ENCODE results near the gene DNAJC5.
"Not testable (repeated sequence)": the region's sequence is repeated elsewhere in the genome, so short reads cannot be mapped to it uniquely, and the experiment has no call there.

Gene DNAJC5

DNA sequence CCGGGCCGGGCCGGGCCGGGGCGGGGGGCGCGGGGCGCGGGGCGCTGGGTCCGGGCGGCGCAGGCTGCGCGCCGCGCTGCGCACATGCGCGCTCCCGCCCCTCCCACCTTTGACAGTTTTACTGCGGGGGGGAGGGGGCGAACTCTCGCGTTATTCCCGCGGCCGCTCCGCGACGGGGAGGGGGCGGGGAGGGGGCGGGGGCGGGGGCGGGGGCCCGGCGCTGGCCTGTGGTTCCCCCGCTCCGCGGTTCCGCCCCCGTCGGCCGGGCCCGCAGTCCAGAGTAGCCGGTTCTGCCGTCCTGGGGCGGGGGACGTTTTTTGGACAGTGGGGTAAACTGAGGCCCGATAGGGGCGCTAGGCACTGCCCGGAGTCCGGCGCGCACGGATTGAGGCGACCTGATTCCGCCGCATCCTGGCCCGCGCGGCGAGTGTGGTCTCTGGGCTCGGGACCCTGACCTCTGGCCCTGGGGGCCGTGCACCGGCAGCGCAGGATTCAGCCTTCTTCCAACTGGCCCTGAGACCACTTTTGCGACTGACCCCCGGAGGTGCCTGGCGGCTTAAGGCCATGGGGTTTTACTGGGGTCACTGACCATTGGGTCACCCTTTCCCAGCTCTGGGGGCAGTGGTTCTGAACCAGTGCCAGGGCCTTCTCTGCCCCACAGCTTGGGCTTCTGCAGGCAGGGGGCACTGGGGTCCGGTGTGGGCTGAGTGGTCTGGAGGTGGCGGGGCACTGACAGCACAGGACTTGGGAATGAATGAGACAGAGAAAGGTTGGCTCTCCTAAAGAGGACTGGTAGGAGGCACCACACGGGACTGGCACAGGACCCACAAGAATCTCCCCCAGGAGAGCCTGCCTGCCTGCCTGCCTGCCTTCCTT is 75.2 kb downstream of the DNAJC5 start, which contains the start of gene ZNF512B:
Gene ZNF512B, minus strand, starts transcription at position 93 of the 876 bp plus-strand sequence. CDS start 1,980 bp downstream, outside the sequence.
- H3K4me1 ChIP-seq (ENCODE audit: control insufficient read depth, low read depth, low read length) = no peaks in the 10 kb centered on the region
- H2BK5ac ChIP-seq (ENCODE audit: low read length) = no peak within 1 kb of the TSS
- H3K79me2 ChIP-seq (ENCODE audit: control insufficient read depth, insufficient read depth, low read length) = no peaks in the 10 kb centered on the region
- H3K4ac ChIP-seq (ENCODE audit: low read depth, low read length) = no peak within 1 kb of the TSS
- no peak within 1 kb of the TSS for H4K5ac ChIP-seq (ENCODE audit: low read length)
- H3K56ac ChIP-seq (ENCODE audit: low read length) = peak within 1 kb of the TSS; percentile 89
- peak within 1 kb of the TSS; percentile 41 for H4K8ac ChIP-seq (ENCODE audit: low read depth, low read length)
- no peak within 1 kb of the TSS for H2BK15ac ChIP-seq (replicated peaks; ENCODE audit: low read depth)
- no peaks in the 10 kb centered on the region for H3K27me3 ChIP-seq (ENCODE audit: insufficient read depth, low read length, poor library complexity)
- H3K18ac ChIP-seq (ENCODE audit: low read length) = peak within 1 kb of the TSS; percentile 77
- WGBS (ENCODE audit: extremely low coverage, insufficient coverage, low lambda C conversion rate) = no CpG with 5 or more reads among the region's 73 CpGs
- no peaks in the 10 kb centered on the region for H3K79me1 ChIP-seq (ENCODE audit: low read length)
- no peak within 1 kb of the TSS for H2BK120ac ChIP-seq (ENCODE audit: low read depth, low read length)
- peak within 1 kb of the TSS; percentile 82 for H3K9ac ChIP-seq (ENCODE audit: low read length)
- peaks cover 6% of the 10 kb centered on the region for H3K36me3 ChIP-seq (ENCODE audit: control insufficient read depth, insufficient read depth, low read length)
- H2AK5ac ChIP-seq (ENCODE audit: low read length) = no peak within 1 kb of the TSS
- no peak within 1 kb of the TSS for H3K27ac ChIP-seq (ENCODE audit: low read depth, low read length)
- peak within 1 kb of the TSS; percentile 93 for H3K4me2 ChIP-seq (ENCODE audit: low read length)
- H3K4me3 ChIP-seq (ENCODE audit: low read length) = peak within 1 kb of the TSS; percentile 52
- peak; percentile 72 for DNase-seq
- H3K23ac ChIP-seq (ENCODE audit: low read length) = peak within 1 kb of the TSS; percentile 45

DNA sequence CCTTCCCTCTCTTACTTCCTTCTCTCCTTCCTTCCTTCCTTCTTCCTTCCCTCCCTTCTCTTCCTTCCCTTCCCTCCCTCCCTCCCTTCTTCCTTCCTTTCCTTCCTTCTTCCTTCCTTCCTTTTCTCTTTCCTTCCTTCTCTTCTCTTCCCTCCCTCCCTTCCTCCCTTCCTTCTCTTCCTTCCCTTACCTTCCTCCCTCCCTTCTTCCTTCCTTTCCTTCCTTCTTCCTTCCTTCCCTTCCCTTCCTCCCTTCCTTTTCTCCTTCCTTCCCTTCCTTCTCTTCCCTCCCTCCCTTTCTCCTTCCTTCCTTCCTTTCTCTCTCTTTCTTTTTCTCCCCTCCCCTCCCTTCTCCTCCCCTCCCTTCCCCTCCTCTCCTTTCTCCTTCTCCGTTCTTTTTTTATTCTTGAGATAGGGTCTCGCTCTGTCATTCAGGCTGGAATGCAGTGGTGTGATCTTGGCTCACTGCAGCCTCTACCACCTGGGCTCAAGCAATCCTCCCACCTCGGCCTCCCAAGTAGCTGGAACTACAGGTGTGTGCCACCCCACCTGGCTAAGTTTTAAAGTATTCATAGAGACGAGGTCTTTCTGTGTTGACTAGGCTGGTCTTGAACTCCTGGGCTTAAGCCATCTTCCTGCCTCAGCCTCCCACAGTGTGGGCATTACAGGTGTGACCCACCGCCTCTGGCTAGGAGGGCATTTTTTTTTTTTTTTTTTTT is 75.9 kb downstream of the DNAJC5 start:
- Histone ChIP-seq H2BK15ac (replicated peaks; ENCODE audit: low read depth) (no peak overlapping the region), H3K18ac (ENCODE audit: low read length) (no peak overlapping the region)

DNA sequence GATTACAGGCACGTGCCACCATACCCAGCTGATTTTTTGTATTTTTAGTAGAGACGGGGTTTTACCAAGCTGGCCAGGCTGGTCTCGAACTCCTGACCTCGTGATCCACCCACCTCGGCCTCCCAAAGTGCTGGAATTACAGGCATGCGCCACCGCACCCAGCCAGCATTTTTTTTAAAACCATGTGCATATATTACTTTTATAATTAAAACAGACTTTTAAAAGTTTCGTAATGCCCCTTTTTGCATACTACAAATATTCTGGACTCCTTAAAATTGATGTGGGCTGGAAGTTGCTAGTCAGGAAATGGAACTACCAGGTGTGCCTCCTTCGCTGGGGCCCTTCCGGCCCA is 77.0 kb downstream of the DNAJC5 start:
- not testable (repeated sequence) for H3K4me3 ChIP-seq (ENCODE audit: low read length); H3K36me3 ChIP-seq (ENCODE audit: control insufficient read depth, insufficient read depth, low read length); H3K4me2 ChIP-seq (ENCODE audit: low read length); H3K27me3 ChIP-seq (ENCODE audit: insufficient read depth, low read length, poor library complexity); H2BK15ac ChIP-seq (replicated peaks; ENCODE audit: low read depth); H3K79me1 ChIP-seq (ENCODE audit: low read length); H4K8ac ChIP-seq (ENCODE audit: low read depth, low read length); H3K79me2 ChIP-seq (ENCODE audit: control insufficient read depth, insufficient read depth, low read length); H3K4me1 ChIP-seq (ENCODE audit: control insufficient read depth, low read depth, low read length); H4K5ac ChIP-seq (ENCODE audit: low read length); H3K56ac ChIP-seq (ENCODE audit: low read length); H3K9ac ChIP-seq (ENCODE audit: low read length); H3K23ac ChIP-seq (ENCODE audit: low read length); H2BK5ac ChIP-seq (ENCODE audit: low read length); H2AK5ac ChIP-seq (ENCODE audit: low read length); H3K27ac ChIP-seq (ENCODE audit: low read depth, low read length); H3K18ac ChIP-seq (ENCODE audit: low read length); H3K4ac ChIP-seq (ENCODE audit: low read depth, low read length); H2BK120ac ChIP-seq (ENCODE audit: low read depth, low read length); DNase-seq
- no CpG with 5 or more reads among the region's 10 CpGs for WGBS (ENCODE audit: extremely low coverage, insufficient coverage, low lambda C conversion rate)

More for the DNA sequence above, 75.9 kb downstream of the DNAJC5 start:
- Histone ChIP-seq H3K27me3 (ENCODE audit: insufficient read depth, low read length, poor library complexity) (no peaks in the 10 kb centered on the region), H3K9ac (ENCODE audit: low read length) (no peak overlapping the region), H3K79me1 (ENCODE audit: low read length) (no peaks in the 10 kb centered on the region), H2BK120ac (ENCODE audit: low read depth, low read length) (no peak overlapping the region), H3K4me2 (ENCODE audit: low read length) (no peak overlapping the region), H4K5ac (ENCODE audit: low read length) (no peak overlapping the region), H3K4ac (ENCODE audit: low read depth, low read length) (no peak overlapping the region), H3K56ac (ENCODE audit: low read length) (peak overlapping the region; percentile 89), H2BK5ac (ENCODE audit: low read length) (no peak overlapping the region), H4K8ac (ENCODE audit: low read depth, low read length) (no peak overlapping the region), H3K4me1 (ENCODE audit: control insufficient read depth, low read depth, low read length) (no peaks in the 10 kb centered on the region), H3K27ac (ENCODE audit: low read depth, low read length) (no peak overlapping the region), H3K36me3 (ENCODE audit: control insufficient read depth, insufficient read depth, low read length) (peaks cover 6% of the 10 kb centered on the region), H3K4me3 (ENCODE audit: low read length) (no peak overlapping the region), H2AK5ac (ENCODE audit: low read length) (no peak overlapping the region), H3K23ac (ENCODE audit: low read length) (no peak overlapping the region), H3K79me2 (ENCODE audit: control insufficient read depth, insufficient read depth, low read length) (no peaks in the 10 kb centered on the region)
- no CpG with 5 or more reads among the region's 5 CpGs for WGBS (ENCODE audit: extremely low coverage, insufficient coverage, low lambda C conversion rate)
- no peak for DNase-seq

DNA sequence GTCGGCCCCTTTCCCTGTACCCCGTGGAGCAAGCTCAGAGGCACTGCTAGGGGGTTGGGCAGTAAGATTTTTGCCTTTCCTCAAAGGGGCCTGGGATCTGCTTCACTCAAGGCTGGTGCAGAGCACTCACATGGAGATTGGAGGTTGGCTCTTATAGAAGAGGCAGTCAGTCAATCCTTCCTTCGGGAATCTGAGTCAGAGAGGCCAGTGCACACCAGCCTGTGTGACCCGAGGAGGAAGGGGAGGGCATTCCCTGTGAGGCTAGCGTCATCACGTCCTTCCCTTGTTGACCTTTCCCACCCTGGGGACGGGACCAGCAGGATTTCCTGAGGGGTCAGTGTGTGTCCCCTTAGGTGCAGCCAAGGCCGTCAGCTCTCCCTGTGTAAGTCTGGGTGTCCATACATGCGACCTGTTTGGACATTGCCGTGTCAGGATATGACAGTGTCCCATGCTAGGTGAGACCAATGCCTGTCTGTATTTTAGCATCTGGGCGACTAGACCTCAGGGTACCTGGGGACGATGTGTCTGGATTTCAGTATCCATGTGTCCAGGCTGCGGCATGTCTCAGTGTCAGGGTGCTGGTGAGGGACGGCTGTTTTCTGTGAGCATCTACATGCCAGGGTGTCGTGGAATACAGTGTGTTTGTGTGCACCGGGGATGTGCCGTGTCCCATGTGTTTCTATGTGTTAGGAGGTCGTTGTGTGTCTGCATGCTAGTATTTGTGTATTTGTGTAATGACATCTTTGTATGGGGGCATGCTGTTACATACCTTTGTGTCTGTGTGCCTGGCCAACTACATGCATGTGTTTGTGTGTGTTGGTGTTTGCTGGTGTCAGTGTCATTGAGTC is 77.6 kb downstream of the DNAJC5 start:
- Histone ChIP-seq H3K79me1 (ENCODE audit: low read length) (no peaks in the 10 kb centered on the region), H3K4me2 (ENCODE audit: low read length) (no peak overlapping the region), H4K5ac (ENCODE audit: low read length) (no peak overlapping the region), H3K79me2 (ENCODE audit: control insufficient read depth, insufficient read depth, low read length) (no peaks in the 10 kb centered on the region), H3K4me1 (ENCODE audit: control insufficient read depth, low read depth, low read length) (no peaks in the 10 kb centered on the region), H2AK5ac (ENCODE audit: low read length) (no peak overlapping the region), H3K56ac (ENCODE audit: low read length) (no peak overlapping the region), H3K27ac (ENCODE audit: low read depth, low read length) (no peak overlapping the region), H3K36me3 (ENCODE audit: control insufficient read depth, insufficient read depth, low read length) (peaks cover 2% of the 10 kb centered on the region), H3K4me3 (ENCODE audit: low read length) (no peak overlapping the region), H3K27me3 (ENCODE audit: insufficient read depth, low read length, poor library complexity) (no peaks in the 10 kb centered on the region), H2BK5ac (ENCODE audit: low read length) (no peak overlapping the region), H3K23ac (ENCODE audit: low read length) (no peak overlapping the region), H2BK15ac (replicated peaks; ENCODE audit: low read depth) (no peak overlapping the region), H2BK120ac (ENCODE audit: low read depth, low read length) (no peak overlapping the region), H3K18ac (ENCODE audit: low read length) (no peak overlapping the region), H3K4ac (ENCODE audit: low read depth, low read length) (no peak overlapping the region), H3K9ac (ENCODE audit: low read length) (no peak overlapping the region), H4K8ac (ENCODE audit: low read depth, low read length) (no peak overlapping the region)
- no peak for DNase-seq
- WGBS (ENCODE audit: extremely low coverage, insufficient coverage, low lambda C conversion rate) = no CpG with 5 or more reads among the region's 18 CpGs

DNA sequence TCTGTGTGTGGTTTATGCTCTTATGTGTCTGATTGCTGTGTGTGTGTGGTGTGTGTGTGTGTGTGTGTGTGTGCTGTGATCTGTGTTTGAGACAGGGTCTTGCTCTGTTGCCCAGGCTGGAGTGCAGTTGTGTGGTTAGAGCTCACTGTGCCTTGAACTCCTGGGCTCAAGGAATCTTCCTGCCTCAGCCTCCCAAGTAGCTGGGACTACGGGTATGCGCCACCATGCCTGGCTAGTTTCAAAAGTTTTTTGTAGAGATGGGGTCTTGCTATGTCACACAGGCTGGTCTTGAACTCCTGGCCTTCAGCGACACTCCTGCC is 78.2 kb downstream of the DNAJC5 start:
- no peak overlapping the region for H3K4me2 ChIP-seq (ENCODE audit: low read length)
- no peak overlapping the region for H2AK5ac ChIP-seq (ENCODE audit: low read length)
- H3K4me3 ChIP-seq (ENCODE audit: low read length) = no peak overlapping the region
- H2BK120ac ChIP-seq (ENCODE audit: low read depth, low read length) = no peak overlapping the region
- H3K9ac ChIP-seq (ENCODE audit: low read length) = no peak overlapping the region
- H3K79me1 ChIP-seq (ENCODE audit: low read length) = no peaks in the 10 kb centered on the region
- no peaks in the 10 kb centered on the region for H3K79me2 ChIP-seq (ENCODE audit: control insufficient read depth, insufficient read depth, low read length)
- no CpG with 5 or more reads among the region's 3 CpGs for WGBS (ENCODE audit: extremely low coverage, insufficient coverage, low lambda C conversion rate)
- H4K8ac ChIP-seq (ENCODE audit: low read depth, low read length) = no peak overlapping the region
- H4K5ac ChIP-seq (ENCODE audit: low read length) = no peak overlapping the region
- H3K27me3 ChIP-seq (ENCODE audit: insufficient read depth, low read length, poor library complexity) = no peaks in the 10 kb centered on the region
- H3K4ac ChIP-seq (ENCODE audit: low read depth, low read length) = no peak overlapping the region
- no peaks in the 10 kb centered on the region for H3K4me1 ChIP-seq (ENCODE audit: control insufficient read depth, low read depth, low read length)
- H3K18ac ChIP-seq (ENCODE audit: low read length) = no peak overlapping the region
- H3K56ac ChIP-seq (ENCODE audit: low read length) = no peak overlapping the region
- H3K27ac ChIP-seq (ENCODE audit: low read depth, low read length) = no peak overlapping the region
- H3K36me3 ChIP-seq (ENCODE audit: control insufficient read depth, insufficient read depth, low read length) = peaks cover under 1% of the 10 kb centered on the region
- no peak overlapping the region for H2BK5ac ChIP-seq (ENCODE audit: low read length)
- H2BK15ac ChIP-seq (replicated peaks; ENCODE audit: low read depth) = no peak overlapping the region
- no peak for DNase-seq
- no peak overlapping the region for H3K23ac ChIP-seq (ENCODE audit: low read length)
